Measurements from ENCODE around the gene SNX12.

GRCh38 chrX:71082822-71083221, 14.7 kb upstream of the SNX12 start:
- TF ChIP-seq CTCF (conservative IDR thresholded peaks at IDR 0.05; ENCODE audit: low read depth, low read length) (no peak), EZH2 (IDR thresholded peaks at IDR 0.05; ENCODE audit: low read length, unreplicated experiment) (no peak), EZH2phosphoT487 (IDR thresholded peaks at IDR 0.05; ENCODE audit: borderline replicate concordance, low read length) (no peak)

Data from PC-3 (cell line).